Mammary epithelial cell (primary cell): Measurements from ENCODE around the gene ZNF365.
A peak's percentile ranks its signal among the peaks of the same experiment; 100 is the strongest.

Source experiments
- CTCF ChIP-seq, 2 donors: IDR thresholded peaks in 1 of 2; conservative IDR thresholded peaks in 1 of 2; 2 replicates each; pipeline ENCODE4 v1.5.1; 2011 to 2012; ENCODE audit warnings: inconsistent platforms in 2 of 2, low read length in 2 of 2, mild to moderate bottlenecking in 2 of 2, control low read depth in 1 of 2, low read depth in 1 of 2; ENCODE audit not compliant: insufficient read depth in 1 of 2; ENCODE audit errors: extremely low read depth in 1 of 2
- EZH2 ChIP-seq: IDR thresholded peaks from 2 replicates; pipeline ENCODE4 v1.6.1; 2012; ENCODE audit warnings: low read length, inconsistent platforms, borderline replicate concordance

DNA sequence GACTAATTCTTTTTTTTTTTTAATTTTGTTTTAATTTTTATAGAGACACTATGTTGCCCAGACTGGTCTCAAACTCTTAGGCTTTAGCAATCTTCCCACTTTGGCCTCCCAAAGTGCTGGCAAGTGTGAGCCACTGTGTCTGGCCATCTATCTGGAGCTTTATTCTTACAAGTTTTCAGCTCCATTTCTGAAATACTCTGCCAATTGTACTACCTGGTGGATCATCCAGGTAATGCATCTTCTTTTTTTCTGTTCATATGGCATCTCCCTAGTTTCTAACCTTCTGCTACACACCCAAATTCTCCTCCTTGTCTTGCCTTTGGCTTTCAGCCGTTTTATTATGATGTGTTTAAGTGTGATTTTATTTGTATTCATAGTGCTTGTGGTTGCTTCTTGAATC is 40.2 kb downstream of the ZNF365 start:
- peak; percentile 34 to 49 for TF ChIP-seq CTCF (conservative IDR thresholded peaks at IDR 0.05 in 1 of 2, IDR thresholded peaks at IDR 0.05 in 1 of 2; ENCODE audit: extremely low read depth in 1 of 2, insufficient read depth in 1 of 2, low read depth in 1 of 2, low read length in 2 of 2)
- no peak for TF ChIP-seq EZH2
